Activated CD4-positive, alpha-beta T cell treated with anti-CD3 and anti-CD28 coated beads for 24 hours (primary cell): Measurements from ENCODE around the gene ADIPOR2.
"Not testable (repeated sequence)": the region's sequence is repeated elsewhere in the genome, so short reads cannot be mapped to it uniquely, and the experiment has no call there.

Source experiments
- DNase-seq, 2 donors: peaks; one replicate each; pipeline ENCODE4 v3.0.0-alpha.2; 2020; ENCODE audit warnings: low read depth in 2 of 2

The ADIPOR2 gene

DNA sequence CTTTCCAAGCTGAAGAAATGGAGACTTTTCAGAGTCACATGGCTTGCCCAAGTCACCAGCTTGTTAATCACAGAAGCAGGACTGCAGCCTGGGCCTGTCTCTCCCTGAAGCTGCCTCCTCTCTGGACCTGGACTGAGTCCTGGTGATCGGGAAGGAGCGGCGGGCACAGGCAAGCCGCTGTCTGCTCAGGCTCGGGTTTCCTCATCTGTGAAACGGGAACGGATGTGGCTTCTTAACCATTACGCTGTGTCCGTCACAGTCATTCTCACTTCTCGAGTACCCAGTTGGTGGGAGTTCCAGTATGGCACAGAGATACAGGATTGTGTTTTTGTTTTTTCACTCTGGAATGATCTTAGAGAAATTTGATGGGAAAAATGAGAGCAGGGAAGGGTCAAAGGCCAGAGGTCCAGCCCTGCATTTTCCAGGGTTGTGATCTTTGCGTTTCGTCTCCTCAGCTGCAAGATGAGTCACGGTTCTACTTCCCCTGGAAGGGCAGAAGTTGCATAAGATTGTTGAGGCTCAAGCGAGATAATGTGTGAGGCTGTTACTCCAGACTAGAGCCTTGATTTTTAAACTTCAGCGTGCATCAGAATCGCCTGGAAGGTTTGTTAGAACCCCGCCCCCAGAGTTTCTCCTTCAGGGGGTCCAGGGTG is 121.9 kb downstream of the ADIPOR2 start:
- no peak for DNase-seq

DNA sequence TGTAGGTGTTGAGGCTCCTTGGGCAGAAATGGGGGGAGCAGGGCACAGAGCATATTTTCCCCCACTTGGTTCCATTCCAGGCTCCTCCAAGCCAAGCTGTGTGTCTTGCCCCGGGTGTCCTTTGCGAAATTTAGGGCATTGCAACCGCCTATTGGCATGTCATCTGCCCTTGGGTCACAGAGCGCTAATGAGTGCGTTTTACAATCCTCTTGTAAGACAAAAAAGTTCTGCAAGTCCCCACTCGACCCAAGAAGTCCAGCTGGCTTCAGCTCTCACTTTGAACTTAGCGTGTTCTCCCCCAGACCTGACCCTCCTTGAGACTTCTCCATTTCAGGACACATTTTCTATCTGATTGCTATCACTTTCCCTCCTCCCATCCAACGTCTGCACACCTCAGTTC is 123.4 kb downstream of the ADIPOR2 start:
- no peak for DNase-seq

DNA sequence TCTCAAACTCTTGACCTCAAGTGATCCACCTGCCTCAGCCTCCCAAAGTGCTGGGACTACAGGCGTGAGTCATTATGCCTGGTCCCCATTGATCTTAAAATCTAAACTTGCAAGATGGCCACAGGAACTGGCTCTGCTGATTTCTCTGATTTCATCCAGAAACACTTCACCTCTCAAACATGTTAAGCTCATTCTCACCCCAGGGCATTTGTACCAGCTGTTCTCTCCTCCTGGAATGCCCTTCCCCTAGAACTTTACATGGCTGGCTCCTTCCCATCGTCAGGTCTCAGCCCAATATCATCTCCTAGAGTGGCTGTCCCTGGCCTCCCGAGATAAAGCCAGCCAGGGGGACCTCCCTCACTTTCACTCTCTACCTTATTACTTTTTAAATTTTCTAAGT is 124.2 kb downstream of the ADIPOR2 start:
- DNase-seq = no peak

DNA sequence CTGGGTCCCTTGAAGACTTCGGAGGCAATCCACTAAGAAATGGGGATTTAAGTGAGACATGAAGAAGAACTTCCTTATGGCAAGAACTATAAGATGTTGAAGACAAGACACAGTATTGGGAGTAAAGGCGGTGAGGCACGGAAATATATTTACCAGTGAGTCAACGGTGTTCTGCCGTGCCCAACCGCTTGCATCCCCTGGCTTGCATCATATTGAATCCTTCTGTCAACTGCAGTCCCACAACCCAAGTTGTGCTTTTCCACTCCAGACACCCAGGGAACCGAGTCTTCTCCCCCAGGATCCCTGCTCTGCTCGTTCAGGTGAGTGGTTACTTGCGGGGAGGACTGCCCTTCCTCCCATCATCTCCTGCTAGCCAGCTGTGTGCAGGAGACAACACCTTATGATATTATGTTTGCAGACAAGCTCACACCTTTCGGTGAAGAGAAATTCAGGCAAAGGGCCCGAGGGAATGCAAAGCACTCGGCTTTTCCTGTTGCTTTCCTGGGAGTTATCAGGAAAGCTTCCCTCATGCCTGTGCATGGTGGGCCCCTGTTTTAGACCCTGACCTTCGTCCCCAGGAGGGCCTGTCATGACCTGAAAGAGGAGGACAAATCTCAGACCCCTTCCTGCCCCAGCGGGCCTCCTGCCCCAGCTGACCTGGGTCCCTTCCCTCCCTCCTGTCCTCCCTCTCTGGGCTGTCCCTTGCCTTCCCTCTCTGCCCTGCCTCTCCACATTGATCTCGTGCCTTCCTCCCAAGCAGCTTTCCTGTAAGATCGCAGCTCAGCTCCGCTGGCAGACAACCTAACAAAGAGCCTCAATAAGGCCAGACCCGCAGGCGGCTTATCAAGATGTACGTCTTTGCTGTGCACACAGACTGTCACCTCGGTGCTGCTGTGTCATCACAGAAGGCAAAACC is 125.2 kb downstream of the ADIPOR2 start:
- no peak for DNase-seq

DNA sequence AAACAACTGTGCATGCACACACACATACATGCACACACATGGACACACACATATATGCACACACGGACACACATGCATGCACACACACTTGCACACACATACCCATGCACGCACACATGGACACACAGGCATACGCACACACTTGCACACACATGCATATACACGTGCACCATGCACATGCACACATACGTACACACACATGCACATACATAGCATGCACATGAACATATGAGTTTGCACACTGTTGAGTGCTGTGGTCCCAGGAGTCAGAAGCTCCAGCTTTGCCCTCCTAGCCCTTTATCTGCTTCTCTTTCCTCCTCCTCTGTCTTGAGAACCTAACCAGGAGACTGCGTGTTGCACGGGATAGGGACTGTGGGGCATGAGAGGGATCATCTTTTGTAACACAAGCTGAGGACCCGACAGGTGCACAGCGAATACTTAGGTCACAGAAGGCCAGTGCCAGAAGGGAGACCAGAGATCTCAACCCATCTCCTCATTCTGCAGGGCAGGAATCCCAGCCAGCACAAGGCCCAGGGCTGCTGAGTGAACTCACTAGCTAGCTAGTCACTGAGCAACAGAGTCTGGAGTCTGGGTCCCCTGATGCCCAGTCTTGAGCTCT is 126.0 kb downstream of the ADIPOR2 start:
- no peak for DNase-seq

DNA sequence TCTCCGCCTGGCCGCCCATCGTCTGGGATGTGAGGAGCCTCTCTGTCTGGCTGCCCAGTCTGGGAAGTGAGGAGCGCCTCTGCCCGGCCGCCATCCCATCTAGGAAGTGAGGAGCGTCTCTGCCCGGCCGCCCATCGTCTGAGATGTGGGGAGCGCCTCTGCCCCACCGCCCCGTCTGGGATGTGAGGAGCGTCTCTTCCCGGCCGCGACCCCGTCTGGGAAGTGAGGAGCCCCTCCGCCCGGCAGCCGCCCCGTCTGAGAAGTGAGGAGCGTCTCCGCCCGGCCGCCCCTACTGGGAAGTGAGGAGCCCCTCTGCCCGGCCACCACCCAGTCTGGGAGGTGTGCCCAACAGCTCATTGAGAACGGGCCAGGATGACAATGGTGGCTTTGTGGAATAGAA is 127.1 kb downstream of the ADIPOR2 start:
- not testable (repeated sequence) for DNase-seq

DNA sequence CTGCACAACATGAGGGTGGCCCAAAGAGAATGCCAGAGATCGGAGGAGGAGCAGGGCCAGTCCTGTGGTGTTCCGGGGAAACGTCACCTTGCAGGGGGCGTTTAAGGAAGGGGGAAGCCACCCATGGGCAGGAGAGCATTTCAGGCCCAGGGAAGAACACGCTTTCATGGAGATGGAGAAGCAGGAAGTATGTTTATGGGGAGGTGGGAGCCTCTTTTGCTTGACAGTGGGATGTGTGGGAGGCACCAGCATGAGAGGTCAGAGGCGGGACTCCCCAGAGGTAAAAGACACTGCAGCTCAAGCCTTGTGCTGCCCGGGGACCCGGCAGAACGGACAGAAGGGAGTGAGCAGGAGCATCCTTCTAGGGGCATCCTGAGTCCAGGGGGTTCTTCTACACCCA is 128.2 kb downstream of the ADIPOR2 start:
- DNase-seq = no peak

DNA sequence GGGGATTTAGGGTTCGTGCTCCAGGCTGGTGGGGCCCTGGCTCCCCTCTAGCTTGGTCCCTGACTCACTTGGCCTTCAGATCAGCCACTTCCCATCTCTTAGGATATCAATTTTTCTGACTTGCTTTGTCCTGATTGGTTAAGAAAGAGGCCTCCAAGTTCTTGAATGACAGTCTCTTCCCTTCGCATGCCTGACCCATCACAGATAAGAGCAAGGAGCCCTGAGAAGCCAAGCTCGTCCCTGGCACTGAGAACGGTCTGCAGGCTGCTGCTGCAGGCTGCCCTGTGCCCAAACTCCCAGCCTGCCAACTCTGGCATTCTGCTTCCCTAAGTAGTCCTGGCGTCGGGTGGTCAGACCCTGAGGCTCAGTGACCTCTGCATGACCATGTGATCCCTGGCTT is 128.7 kb downstream of the ADIPOR2 start:
- DNase-seq = no peak

DNA sequence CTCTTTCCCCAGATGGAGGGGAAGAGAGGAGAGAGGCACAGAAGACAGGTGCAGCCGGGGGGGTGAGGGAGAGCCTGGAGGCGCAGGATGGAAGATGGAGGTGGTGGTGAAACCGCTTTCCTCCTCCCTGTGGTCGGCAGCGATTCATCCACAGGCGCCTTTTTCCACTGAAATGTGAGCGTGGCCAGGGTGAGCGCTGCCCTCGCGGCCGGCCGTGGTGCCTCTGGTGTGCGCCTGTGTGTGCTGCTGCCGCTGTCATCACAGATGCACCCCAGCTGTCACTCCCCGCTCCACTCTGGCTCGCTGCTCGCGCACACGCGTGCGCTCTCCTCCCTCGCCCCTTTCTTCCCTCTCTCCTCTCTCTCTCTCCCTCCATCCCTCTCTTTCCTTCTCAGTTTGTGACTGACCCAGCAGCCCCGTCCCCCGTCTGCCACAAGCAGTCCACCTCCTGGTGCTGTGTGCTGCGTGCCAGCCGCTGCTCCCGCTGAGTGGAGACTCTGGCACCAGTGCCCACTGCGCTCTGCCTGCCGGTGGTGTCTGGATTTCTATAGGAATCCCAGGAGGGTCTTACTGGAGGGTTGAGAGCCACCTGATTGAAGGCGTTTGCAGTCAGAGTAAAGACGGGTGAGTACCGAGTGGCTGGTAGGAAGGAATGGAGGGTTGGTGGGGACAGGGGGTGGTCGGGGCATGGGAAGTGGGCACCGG is 129.5 kb downstream of the ADIPOR2 start, which contains the start of gene LRTM2:
TSS of gene LRTM2 (plus strand) at position 375 of the 705 bp plus-strand sequence. CDS start 7,584 bp downstream, outside the sequence.
- no peak for DNase-seq

DNA sequence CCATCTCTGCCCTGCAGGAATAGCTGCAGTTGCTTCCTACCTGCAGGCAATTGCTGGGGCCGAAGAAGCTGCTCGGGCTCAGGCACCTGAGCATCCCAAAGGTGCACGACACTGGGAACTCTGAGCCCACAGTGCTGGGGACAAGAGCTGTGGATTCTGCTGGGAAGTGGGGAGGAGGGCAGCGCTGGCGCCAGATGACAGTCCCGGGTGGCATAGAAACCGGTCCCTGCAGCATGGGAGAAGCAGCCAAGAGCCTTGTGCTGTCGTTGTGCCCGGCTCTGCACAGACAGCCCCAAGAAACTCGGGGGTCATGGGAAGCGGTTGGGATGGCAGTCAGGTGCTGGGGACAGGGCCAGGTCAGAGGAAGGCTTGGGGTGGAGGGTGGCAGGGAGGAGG is 130.0 kb downstream of the ADIPOR2 start:
- no peak for DNase-seq

DNA sequence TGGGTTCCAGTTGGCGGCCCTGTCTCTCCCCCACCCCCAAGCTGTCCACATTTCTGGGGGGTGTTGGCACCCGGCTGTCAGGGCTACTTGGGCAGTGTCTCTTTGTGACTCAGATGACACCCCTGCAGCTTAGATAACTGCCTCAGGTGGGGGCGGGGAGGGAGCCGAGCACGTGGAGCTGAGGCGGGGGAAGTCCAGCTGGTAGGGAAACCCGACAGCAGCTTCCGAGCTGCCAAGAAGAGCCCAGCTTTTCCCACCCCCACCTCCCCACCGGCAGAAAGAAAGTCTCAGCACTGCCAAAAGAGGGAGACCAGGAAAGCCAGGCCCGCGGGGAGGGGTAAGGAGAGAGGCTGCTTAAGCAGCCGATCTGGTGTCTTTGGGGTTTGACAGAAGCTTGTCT is 130.9 kb downstream of the ADIPOR2 start:
- no peak for DNase-seq

DNA sequence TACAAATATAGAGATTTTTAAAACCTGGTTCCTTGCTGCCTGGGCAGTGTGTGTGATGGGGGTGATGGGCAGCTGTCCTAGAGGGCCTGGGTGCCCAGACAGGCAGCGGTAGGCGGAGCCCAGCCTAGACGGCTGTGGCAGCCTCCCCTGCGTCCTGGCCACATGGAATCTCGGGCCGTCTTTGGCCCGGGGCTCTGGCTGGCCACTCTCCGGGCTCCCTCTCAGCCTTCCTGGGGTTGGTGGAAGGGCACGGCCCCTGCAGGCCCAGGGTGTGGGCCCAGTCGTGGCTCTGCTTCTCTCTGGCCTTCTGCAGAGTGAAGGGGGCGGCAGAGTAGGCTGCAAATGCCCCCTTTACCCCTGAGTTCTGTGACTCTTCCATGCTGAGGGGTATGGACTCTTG is 131.8 kb downstream of the ADIPOR2 start:
- DNase-seq = no peak

DNA sequence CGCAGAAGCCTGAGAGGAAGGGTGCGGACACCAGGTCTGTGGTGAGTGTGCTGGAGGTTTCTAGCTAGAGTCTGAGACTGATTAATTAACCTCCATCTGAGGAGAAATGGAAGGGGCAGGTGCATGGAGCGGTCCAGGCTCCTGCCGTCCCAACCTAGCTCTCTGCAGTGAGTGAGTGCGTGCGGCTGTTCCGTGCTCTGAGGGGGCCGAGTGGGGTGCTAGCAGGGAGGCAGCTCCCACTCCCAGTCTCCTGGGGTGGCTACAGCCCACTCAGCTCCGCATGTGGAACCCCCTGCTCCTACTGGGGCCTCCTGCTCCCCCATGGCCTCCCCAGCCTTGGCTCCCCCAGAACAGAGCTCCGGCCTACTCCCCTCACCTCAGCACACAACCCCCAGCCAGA is 132.4 kb downstream of the ADIPOR2 start:
- no peak for DNase-seq

DNA sequence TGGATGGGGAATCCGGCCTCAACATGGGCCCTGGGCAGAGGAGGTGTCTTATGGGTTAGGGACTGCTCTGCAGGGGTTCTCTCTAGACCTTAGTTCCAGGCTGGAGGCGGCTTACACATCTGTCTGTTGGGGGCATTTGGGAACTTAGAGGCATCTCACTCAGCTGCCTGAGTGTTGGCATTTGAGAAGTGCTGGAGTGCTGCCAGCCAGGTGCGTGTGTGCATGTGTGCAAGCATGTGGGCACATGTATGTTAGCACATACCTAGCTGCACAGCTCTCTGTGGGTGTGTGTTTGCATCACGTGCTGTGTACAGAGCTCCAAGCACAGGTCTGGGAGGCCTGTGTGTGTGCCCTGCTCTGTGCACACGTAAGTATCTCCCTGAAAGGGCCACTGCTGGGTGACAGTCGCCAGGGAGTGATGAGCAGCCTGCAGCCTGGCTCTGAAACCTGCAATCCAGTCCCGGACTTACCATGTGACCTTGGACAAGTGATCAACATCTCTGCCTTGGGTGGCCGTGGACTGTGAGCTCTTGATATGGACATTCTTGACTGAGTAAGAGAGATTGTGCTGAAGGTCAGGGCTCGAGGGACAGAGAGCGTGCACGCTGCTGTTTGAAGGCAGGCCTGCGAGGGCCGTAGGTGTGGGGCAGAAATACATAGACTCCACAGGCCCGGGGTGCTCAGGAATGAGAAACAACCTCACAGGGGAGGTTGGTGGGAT is 134.7 kb downstream of the ADIPOR2 start:
- no peak for DNase-seq

DNA sequence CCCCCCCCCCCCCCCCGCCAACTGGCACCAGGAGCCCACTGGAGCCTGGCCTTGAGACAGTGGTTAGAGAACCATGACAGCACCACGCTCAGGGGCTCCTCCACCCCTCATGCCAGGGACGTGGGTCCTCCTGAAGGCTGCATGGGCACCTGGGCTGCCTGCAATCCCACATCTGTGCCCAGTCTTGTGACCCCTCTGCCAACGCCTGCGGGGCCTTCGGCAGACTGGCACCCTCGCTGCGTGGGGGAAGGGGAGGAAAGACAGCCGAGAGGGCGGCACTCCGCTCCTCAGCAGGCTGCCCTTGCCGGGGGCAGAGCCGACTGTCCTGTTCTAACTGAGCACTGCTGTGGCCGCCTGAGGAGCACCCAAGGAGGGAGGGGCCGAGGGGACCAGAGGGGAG is 135.5 kb downstream of the ADIPOR2 start:
- DNase-seq = no peak

DNA sequence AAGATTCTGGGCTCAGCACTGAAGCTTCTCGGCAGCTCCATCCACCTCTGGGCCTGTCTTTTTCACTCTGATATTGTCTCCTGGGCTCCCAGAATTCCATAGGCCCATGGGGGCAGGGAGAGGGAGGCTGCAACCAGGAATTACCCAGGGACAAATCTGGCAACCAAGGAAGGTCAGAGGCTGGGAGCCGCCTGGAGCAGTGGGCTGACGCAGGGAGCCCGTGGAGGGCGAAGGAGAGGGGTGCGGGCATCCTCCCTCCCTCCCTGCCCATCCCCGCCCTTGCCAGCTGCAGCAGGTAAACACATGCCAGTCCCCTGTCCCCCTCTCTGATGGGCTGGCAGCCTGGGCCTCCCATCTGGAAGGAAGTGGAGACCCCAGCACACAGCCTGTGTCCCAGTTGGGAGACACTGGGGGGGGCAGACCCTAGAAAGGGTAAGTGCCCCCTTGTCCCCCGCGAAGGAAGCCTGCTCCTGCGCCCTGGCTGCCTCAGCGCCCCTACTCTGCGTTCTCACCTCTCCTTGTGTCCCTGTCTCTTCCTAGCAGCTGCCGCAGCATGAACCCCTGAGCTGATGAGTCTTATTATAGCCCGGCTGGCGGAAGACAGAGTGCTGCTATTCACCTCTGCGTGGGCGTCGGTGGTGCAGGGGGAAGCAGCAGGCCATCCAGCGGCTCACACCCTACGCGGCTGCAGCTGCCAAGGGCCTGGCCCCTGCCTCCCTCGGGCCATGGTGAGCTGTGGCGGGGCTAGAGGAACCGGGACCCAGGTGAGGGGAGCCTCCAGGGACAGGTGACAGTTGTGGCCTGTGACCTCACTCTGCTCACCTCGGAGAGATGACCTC is 136.2 kb downstream of the ADIPOR2 start:
- DNase-seq = no peak

DNA sequence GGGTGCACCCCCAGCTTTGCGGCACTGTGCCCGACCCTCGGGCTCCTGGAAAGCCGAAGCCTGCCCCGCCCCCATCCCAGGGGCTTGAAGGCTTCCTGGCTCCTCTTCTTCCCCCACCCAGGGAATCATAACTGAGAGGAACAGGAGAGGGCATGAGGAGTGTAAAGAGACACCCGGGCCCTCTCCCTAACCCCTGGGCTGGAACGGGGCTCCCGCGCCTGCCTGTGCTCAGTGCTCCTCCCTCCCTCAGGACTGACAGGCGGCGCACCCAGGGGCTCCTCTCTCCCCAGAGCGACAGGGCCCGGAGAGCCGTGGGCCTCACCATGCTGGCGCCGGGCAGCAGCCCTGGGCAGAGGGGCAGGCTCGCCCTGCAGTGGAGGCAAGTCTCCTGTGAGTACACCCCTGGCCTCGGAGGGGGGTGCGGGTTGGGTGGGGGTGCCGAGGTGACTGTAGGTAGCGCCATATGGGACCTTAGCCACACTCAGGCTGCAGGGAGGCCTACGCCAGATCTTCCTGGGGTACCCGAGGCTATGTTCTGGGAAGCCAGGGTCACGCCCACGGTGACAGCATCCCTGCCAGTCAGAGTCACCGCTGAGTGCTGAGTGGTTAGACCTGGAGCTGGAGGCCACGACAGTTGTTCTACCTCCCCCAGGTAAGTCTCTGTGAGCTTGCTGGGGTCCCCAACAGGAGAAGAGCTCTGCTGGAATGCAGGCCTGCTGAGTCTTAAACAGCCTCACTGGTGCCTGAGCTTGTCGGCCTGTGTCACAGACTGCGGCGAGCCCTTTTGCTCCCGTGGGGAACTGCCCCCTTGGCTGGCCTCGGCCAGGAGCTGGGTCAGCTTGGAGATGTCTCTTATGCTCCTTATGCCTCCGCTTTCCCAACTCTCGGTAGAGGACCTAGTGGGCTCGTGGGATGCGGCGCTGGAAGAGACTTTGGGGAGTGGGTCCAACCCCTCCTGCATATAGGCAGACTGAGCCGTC is 137.2 kb downstream of the ADIPOR2 start:
- DNase-seq = no peak

DNA sequence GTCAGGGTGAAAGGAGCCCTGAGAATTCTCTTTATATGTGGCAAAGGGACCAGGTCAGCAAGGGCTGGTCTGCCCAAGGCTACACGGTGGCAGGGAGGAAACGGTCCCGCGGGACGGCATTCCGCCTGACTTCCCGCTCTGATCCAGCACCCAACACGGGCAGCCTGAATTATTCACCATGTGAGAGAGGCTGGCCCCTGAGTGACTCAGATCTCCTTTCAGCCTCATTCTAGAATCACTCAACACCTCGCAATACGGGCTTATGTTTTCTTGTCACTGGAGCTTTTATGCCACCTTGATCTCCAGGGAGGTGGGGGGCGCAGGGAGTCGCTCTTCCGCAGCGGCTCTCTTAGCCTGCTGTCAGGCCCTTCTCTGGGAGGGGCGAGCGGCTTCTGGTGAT is 138.0 kb downstream of the ADIPOR2 start:
- DNase-seq = no peak

DNA sequence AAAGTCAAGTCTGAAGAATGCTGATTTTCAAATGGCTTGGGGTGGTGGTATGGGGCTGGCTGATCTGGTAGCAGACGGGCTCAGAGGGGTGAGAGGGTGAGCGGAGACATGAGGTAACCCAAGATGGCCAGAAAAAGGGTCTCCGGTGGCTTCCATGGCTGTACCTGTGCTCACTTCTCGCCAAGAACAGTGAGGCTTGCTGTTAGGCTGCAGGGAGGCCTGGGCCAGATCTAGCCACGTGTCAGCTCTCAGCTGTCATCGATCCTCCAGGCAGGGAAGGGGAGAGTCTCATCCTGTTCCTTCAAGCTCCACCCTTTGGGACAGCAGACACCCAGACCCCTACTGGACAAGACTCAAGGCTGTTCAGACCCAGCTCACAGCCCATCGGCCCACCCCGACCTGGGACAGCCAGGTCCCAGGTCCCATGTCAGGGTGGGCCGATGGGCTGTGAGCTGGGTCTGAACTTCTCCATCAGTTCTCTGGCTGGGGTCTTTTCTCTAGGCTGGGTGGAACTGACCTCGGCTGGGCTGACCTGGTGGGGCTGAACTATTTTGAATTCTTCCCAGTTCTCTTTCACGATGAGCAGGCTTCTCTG is 138.5 kb downstream of the ADIPOR2 start:
- no peak for DNase-seq
